Omental fat pad (tissue), 4 donors: ENCODE measurements around the gene CARNS1. TPM values are rescaled to one million over a fixed set of nuclear protein-coding genes. Genes with fewer than 3 reads are reported as not detected.
A peak's percentile ranks its signal among the peaks of the same experiment; 100 is the strongest.

Experiments used
- ATAC-seq: fragments of 150-250 bp; one replicate; pipeline ENCODE4 v1.9.1; 2016; ENCODE audit warnings: mild to moderate bottlenecking, moderate library complexity; ENCODE audit not compliant: low FRiP score
- DNase-seq: peaks from one replicate; pipeline ENCODE4 v3.0.0-alpha.2; 2019; ENCODE audit warnings: low spot score
- total RNA-seq, 4 donors: library from RNA; depleted of rRNA; stranded (reverse); fragments of >200 nt; gene quantifications; one replicate each; pipeline ENCODE4 v1.1.0, GENCODE V29; 2016
- TF ChIP-seq, protein P1 (sequence below), 3 donors: fragments of 450-650 bp; IDR thresholded peaks; one replicate each; pipeline ENCODE4 v1.5.1; 2016 to 2017; ENCODE audit warnings: antibody characterized with exemption in 3 of 3, mild to moderate bottlenecking in 3 of 3, moderate library complexity in 2 of 3

Gene CARNS1
- total RNA-seq, 4 donors from 2014 or later: 0.47 to 42.6 (median 7.5) TPM

DNA sequence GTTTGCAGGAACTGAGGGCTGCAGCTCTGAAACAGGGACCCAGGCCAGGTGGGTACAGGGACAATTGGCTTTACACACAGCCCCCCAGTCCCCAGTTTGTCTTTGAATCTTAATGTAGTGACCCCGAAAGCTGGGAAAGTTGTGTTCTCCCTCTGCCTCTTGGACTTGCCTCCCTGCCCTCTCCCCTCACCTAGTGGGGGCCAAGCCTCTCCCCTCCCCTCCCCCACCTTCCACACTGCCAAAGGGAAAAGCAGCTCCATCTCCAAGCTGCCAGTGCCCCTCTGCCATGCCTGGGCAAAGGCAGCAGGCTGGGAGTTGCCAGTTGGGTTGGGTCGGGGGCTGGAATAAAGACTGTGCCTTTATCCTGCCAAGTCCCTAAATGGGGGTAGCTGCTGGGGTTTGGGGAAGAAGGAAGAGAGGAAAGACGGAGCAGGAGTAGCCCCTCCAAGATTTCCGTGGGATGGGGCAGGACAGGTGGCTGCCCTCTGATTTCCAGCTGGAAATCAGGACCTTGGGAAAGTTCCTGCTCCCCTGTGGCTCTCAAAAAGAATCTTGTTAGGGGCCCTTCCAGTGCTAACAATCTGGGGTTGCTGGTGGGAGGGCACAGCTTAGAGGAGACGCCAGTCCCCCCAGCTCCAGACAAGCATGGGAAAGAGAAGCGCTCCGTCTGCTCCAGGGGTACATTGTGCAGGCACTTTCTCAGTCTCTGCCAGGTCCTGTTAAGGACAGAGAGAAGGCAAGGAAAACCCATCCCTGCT is 39.2 kb upstream of the CARNS1 start:
- no peak for ATAC-seq
- TF ChIP-seq, protein P1, sequence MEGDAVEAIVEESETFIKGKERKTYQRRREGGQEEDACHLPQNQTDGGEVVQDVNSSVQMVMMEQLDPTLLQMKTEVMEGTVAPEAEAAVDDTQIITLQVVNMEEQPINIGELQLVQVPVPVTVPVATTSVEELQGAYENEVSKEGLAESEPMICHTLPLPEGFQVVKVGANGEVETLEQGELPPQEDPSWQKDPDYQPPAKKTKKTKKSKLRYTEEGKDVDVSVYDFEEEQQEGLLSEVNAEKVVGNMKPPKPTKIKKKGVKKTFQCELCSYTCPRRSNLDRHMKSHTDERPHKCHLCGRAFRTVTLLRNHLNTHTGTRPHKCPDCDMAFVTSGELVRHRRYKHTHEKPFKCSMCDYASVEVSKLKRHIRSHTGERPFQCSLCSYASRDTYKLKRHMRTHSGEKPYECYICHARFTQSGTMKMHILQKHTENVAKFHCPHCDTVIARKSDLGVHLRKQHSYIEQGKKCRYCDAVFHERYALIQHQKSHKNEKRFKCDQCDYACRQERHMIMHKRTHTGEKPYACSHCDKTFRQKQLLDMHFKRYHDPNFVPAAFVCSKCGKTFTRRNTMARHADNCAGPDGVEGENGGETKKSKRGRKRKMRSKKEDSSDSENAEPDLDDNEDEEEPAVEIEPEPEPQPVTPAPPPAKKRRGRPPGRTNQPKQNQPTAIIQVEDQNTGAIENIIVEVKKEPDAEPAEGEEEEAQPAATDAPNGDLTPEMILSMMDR (IDR thresholded peaks at IDR 0.05): no peak
- DNase-seq: no peak

DNA sequence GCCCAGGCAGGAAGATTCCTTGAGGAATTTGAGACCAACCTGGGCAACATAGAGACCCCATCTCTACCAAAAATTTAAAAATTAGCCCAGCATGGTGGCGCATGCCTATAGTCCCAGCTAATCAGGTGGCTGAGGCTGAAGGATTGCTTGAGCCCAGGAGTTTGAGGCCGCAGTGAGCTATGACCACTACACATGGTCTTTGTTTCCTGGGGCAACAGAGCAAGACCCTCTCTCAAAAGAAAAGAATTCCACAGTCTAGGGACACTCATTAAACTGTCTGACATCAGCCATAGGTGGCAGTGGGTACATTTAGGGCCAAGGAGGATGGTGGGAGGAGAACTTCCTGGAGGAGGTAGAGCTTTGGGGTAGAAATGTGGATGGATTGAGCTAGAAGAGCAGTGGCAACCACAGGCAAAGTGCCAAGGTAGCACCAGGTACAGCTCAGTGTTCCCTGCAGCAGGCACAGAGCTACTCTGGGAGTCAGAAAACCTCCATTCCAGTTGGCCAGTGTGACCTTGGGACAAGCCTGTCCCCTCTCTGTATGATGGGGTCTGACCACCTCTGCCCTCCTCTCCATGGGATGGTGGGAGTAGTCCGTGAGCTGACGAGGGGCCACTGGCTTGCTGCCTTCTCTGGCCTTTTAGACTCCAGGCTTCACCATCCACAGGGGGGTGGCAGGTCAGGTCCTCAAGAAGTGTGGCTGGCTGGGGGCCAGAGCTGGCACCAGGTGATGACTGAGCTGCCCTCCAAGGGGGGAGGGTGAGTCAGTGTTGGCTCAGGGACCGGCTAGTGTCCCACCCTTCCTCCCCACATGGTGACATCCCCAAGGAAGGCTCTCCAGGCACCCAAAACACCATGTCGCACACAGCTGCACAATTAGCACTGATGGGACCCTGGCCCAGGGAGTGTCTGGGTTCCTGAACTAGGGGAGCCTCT is 38.3 kb upstream of the CARNS1 start:
- ATAC-seq (no peak), DNase-seq (no peak)
- TF ChIP-seq, protein P1 (IDR thresholded peaks at IDR 0.05): no peak

DNA sequence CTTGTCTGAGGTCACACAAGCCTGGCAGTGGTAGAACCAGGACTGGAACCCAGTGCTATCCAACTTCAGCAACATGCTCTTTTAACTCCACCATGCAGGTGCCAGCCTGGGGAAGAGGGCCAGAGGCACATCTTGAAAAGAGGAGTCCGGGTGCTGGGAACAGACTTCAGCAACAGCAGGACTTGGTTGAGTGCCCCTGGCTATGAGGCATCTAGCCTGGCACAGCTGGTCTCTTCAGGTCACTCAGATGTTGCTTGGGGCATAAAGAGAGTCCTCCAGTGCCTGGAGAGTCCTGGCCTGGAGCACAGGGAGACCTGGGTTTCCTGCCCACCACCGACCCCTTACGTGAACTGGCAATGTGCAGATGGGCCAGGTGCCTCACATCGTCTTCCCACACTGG is 36.9 kb upstream of the CARNS1 start:
- TF ChIP-seq, protein P1 (IDR thresholded peaks at IDR 0.05): no peak
- DNase-seq (no peak), ATAC-seq (no peak)

DNA sequence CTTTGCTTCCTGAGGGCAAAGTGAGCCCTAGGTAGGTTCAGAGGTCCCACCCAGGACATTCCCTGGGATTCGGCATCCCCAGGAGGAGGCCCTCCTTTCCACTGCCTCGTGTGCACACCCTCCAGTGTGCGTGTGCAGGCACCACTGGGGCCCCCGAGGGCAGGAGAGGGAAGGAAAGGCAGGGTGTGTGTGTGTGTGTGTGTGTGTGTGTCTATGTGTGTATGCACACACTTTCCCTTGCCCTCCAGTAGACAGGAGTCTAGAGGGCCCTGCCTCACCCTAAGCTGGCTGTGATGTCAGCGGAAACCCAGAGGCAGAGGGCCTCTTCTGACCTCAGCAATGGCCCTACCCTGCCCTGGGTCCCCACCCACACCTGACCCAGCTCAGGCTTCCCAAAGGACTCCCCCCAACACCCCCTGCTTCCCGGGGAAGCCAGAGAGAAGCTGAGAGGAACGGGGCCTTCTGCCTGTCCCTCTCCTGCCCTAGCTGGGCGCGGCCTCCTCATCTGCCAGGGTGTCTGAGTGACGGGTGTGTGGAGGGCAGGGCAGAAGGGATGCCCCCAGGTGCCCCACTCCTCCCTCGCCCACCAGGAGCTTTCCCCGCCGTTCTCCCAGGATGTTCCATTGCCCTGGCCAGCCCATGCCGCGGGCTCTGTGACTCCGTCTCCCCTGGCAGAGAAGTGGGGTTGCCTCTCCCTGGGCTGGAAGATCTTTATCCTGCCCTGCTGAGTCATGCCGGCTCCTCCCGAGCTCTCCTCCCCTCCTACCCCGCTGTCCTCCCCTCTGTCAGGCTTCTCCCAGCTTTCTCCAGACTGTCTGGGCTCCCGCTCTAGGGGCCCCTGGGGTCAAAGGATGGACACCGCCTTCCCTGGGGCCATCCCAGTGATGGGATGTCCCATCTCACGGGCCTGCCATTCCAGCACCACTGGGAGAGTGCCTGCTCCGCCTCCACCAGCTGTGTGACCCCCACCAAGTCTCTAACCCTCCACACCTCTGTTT is 36.1 kb upstream of the CARNS1 start:
- DNase-seq: no peak
- ATAC-seq: peak; percentile 64
- TF ChIP-seq, protein P1 (IDR thresholded peaks at IDR 0.05): no peak

DNA sequence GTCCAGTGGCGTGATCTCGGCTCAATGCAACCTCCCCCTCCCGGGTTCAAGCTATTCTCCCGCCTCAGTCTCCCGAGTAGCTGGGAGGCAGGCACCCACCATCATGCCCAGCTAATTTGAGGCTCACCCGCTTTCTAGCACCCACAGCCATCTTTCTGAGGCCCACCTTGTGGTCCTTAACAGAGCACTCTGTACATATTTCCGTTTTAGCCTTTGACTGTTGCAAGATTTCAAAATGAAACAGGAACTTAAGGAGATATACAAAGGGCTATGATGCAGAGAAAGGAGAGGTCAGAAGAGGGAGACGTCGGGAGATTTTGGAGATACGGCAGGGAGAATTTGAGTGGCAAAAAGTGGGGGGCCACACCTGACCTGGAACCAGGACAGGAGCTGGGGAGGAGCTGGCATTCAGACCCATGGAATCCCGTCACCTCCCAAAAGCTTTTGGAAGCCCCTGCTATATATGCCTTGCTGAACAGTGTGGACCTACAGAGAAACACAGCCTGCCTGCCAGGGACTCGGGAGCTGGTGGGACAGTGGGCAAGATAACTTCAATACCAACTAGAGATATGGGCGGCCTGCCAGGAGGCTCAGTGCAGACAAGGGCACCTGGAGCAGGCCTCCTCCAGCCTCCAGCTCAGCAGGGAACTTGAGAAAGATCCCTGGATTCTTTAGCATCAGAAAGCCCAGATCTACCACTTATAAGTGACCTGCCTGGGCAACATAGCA is 34.1 kb upstream of the CARNS1 start:
- TF ChIP-seq, protein P1 (IDR thresholded peaks at IDR 0.05): no peak
- no peak for DNase-seq
- no peak for ATAC-seq
